GM13977 (cell line): ENCODE measurements around the gene ATP13A4.
"Not testable (repeated sequence)": the region's sequence is repeated elsewhere in the genome, so short reads cannot be mapped to it uniquely, and the experiment has no call there.

Source experiments
- DNase-seq: peaks from one replicate; pipeline ENCODE4 v3.0.0; 2012; ENCODE audit warnings: low spot score
- in situ Hi-C: fragments of 300-500 bp; cut with MboI; formaldehyde crosslinking; loops from one replicate; pipeline ENCODE4 v1.12.0; 2022; ENCODE audit warnings: low sequenced_read_pairs, low pct_unique_long_range_greater_than_20kb, mixed read lengths, inconsistent platforms; ENCODE audit not compliant: unreplicated experiment
- TF ChIP-seq, protein P1 (sequence below): IDR thresholded peaks from 2 replicates; pipeline ENCODE4 v1.5.1; 2012; ENCODE audit warnings: mild to moderate bottlenecking, control low read depth; ENCODE audit not compliant: insufficient read depth; ENCODE audit errors: extremely low read depth, missing control alignments

ATP13A4 gene

DNA sequence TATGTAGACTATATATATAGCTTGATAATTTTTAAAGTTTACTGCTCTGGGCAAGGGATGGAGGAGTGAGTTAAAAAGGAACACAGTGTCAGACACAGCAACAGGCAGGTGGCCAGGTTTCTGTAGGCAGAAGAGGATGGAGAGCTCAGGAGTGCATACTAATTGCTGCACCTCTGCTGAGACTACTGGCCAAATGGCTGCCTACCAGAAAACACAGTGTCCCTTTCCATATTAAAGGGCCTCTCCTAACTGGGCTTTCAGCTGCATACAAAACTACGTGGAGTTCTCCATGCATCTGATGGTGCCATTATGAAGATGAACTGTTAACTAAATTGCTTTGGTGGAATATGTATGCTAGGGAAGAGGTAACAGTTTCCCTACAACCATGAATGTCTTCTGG lies 1.8 kb downstream of the ATP13A4 start:
- in situ Hi-C loops, result loop anchor here (25.0 kb wide), 4 partner anchors 366 to 991 kb away; no protein-coding TSS in a partner anchor
- TF ChIP-seq, protein P1, sequence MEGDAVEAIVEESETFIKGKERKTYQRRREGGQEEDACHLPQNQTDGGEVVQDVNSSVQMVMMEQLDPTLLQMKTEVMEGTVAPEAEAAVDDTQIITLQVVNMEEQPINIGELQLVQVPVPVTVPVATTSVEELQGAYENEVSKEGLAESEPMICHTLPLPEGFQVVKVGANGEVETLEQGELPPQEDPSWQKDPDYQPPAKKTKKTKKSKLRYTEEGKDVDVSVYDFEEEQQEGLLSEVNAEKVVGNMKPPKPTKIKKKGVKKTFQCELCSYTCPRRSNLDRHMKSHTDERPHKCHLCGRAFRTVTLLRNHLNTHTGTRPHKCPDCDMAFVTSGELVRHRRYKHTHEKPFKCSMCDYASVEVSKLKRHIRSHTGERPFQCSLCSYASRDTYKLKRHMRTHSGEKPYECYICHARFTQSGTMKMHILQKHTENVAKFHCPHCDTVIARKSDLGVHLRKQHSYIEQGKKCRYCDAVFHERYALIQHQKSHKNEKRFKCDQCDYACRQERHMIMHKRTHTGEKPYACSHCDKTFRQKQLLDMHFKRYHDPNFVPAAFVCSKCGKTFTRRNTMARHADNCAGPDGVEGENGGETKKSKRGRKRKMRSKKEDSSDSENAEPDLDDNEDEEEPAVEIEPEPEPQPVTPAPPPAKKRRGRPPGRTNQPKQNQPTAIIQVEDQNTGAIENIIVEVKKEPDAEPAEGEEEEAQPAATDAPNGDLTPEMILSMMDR, result no peak
- no peak for DNase-seq

GRCh38 chr3:193548406-193548805 lies 6.3 kb downstream of the ATP13A4 start:
- no peak for DNase-seq
- in situ Hi-C loops, result no loop called here
- TF ChIP-seq, protein P1, result no peak

DNA sequence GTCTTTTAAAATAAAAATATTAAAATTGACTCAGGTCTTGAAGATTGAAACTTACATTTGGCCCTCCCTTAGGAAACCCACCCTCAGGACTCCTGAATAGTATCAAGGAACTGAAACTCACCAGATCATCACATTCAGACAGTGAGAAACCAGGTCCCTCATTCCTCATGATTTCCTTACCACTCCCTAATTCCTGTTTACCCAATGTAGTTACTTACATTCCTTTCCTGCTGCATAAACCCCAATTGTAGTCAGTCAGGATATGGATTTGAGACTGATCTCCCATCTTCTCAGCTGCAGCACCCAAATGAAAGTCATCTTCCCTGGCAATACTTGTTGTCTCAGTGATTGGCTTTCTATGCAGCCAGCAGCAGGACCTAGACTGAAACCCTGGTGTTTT lies 8.6 kb downstream of the ATP13A4 start:
- TF ChIP-seq, protein P1, result no peak
- in situ Hi-C loops, result no loop called here
- no peak for DNase-seq

- no peak for DNase-seq
- TF ChIP-seq, protein P1, result no peak
- in situ Hi-C loops, result no loop called here
Observed at GRCh38 chr3:193545304-193545703, 9.4 kb downstream of the ATP13A4 start.

DNA sequence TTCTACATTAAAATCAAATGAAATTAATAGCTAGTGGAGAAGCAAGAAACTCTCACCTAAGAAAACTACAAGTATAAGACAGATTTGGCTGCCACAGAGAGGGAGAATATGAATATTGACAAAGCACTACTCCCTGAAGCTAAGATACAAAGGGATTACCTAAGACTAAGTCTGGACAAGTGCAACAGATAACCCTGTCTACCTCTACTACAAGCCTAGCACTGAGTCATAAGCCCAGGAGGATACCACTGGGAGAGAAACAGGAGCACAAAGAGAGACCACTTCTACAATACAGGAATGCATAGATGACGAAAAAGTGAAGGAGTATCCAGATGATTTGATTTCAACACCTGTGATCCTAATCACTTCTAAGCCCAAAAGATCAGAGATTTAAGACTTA lies 10.4 kb downstream of the ATP13A4 start:
- in situ Hi-C loops, result no loop called here
- no peak for DNase-seq
- TF ChIP-seq, protein P1, result no peak

GRCh38 chr3:193530231-193531165 lies 24.2 kb downstream of the ATP13A4 start:
- TF ChIP-seq, protein P1, result no peak
- in situ Hi-C loops, result no loop called here
- DNase-seq, result no peak

GRCh38 chr3:193526085-193526484 lies 28.6 kb downstream of the ATP13A4 start:
- in situ Hi-C loops, DNase-seq: not testable (repeated sequence)
